HCT116 (cell line): ENCODE measurements around the gene FNDC4.

Experiments
- ATF3 ChIP-seq: IDR thresholded peaks from 2 replicates; pipeline ENCODE4 v1.6.1; 2012
- CEBPB ChIP-seq: IDR thresholded peaks from 2 replicates; pipeline ENCODE4 v1.6.1; 2012; ENCODE audit warnings: low read depth
- CTCF ChIP-seq, 3 experiments: fragments of 200-600 bp in 1 of 3; sonication (generic) in 1 of 3; IDR thresholded peaks in 2 of 3; conservative IDR thresholded peaks in 1 of 3; 2 replicates each; pipeline ENCODE4 v1.5.1; 2012 to 2017; ENCODE audit warnings: low read depth in 2 of 3, low read length in 2 of 3, antibody characterized with exemption in 1 of 3, borderline replicate concordance in 1 of 3, control low read depth in 1 of 3, mild to moderate bottlenecking in 1 of 3, mixed read lengths in 1 of 3, mixed run types in 1 of 3, moderate library complexity in 1 of 3; ENCODE audit not compliant: insufficient read depth in 1 of 3
- EGR1 ChIP-seq: IDR thresholded peaks from 2 replicates; pipeline ENCODE4 v1.6.1; 2012; ENCODE audit warnings: low read depth
- ELF1 ChIP-seq: IDR thresholded peaks from 2 replicates; pipeline ENCODE4 v1.6.1; 2012; ENCODE audit warnings: low read depth, borderline replicate concordance
- EZH2 ChIP-seq: fragments of 200-600 bp; sonication (generic); IDR thresholded peaks from 2 replicates; pipeline ENCODE4 v1.6.1; 2017; ENCODE audit warnings: antibody characterized with exemption, mixed run types
- FOSL1 ChIP-seq: IDR thresholded peaks from 2 replicates; pipeline ENCODE4 v1.6.1; 2012; ENCODE audit warnings: low read depth
- JUND ChIP-seq: IDR thresholded peaks from 2 replicates; pipeline ENCODE4 v1.6.1; 2012
- MAX ChIP-seq: IDR thresholded peaks from 2 replicates; pipeline ENCODE4 v1.6.1; 2012
- POLR2A ChIP-seq: IDR thresholded peaks from 2 replicates; pipeline ENCODE4 v1.7.0; 2011; ENCODE audit warnings: borderline replicate concordance; ENCODE audit not compliant: insufficient read depth, insufficient read length; ENCODE audit errors: extremely low read depth
- POLR2AphosphoS5 ChIP-seq: IDR thresholded peaks from 2 replicates; pipeline ENCODE4 v1.6.1; 2011; ENCODE audit warnings: mild to moderate bottlenecking, low read depth, low read length, moderate library complexity
- REST ChIP-seq: IDR thresholded peaks from 2 replicates; pipeline ENCODE4 v1.6.1; 2012; ENCODE audit warnings: low read depth
- SIN3A ChIP-seq: IDR thresholded peaks from 2 replicates; pipeline ENCODE4 v1.6.1; 2012; ENCODE audit warnings: low read depth

- TF ChIP-seq POLR2AphosphoS5 (no peak), CTCF (IDR thresholded peaks at IDR 0.05 in 2 of 3, conservative IDR thresholded peaks at IDR 0.05 in 1 of 3; ENCODE audit: borderline replicate concordance in 1 of 3, insufficient read depth in 1 of 3, low read depth in 2 of 3, low read length in 2 of 3) (no peak), POLR2A (no peak), EZH2 (no peak), ATF3 (no peak), ELF1 (no peak), FOSL1 (no peak), REST (no peak), JUND (no peak), MAX (no peak), CEBPB (no peak), SIN3A (no peak), EGR1 (no peak)
Observed at GRCh38 chr2:27520316-27520715, 25.3 kb upstream of the FNDC4 start.
